BLaER1 (cell line): ENCODE results near the gene CAMK1.

Experiments used
- H3K27ac ChIP-seq: shearing (Covaris generic); formaldehyde crosslinking; 2 replicates; pipeline ENCODE4 v1.8.1; 2022
- H3K27me3 ChIP-seq: shearing (Covaris generic); formaldehyde crosslinking; 2 replicates; pipeline ENCODE4 v1.8.1; 2022
- H3K36me3 ChIP-seq: shearing (Covaris generic); formaldehyde crosslinking; 2 replicates; pipeline ENCODE4 v1.8.1; 2022
- H3K4me1 ChIP-seq: shearing (Covaris generic); formaldehyde crosslinking; 2 replicates; pipeline ENCODE4 v1.8.1; 2022
- H3K4me2 ChIP-seq: shearing (Covaris generic); formaldehyde crosslinking; 2 replicates; pipeline ENCODE4 v1.8.1; 2022
- H3K4me3 ChIP-seq: shearing (Covaris generic); formaldehyde crosslinking; 2 replicates; pipeline ENCODE4 v1.8.1; 2022
- H3K9ac ChIP-seq: shearing (Covaris generic); formaldehyde crosslinking; 2 replicates; pipeline ENCODE4 v1.8.1; 2022
- H3K9me3 ChIP-seq: shearing (Covaris generic); formaldehyde crosslinking; 2 replicates; pipeline ENCODE4 v1.8.1; 2022
- H4K20me1 ChIP-seq: shearing (Covaris generic); formaldehyde crosslinking; 2 replicates; pipeline ENCODE4 v1.8.1; 2022
- Cebpa-rat ChIP-seq: shearing (Covaris generic); IDR thresholded peaks from 2 replicates; pipeline ENCODE4 v1.8.1; 2022

CAMK1 gene

DNA sequence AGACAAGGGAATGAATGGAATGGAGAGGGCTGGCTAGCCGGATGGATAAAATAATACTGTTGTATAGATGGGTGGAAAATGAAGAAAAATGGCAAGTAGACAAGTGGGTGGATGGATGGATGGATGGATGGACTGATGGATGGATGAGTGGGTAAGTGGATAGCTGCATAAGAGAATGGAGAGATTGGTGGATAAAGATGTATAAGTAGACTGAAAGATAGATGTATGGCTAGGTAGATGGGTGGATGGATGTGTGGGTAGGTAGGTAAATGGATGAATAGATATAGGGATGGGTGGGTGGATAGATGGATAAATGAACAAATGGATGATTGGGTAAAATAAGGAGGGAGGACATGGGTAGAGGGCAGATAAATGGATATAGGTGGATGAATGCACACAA lies 52.2 kb downstream of the CAMK1 start:
- no peak overlapping the region for H3K9ac ChIP-seq
- no peaks in the 10 kb centered on the region for H4K20me1 ChIP-seq
- no peak overlapping the region for H3K27ac ChIP-seq
- H3K4me2 ChIP-seq = no peak overlapping the region
- no peaks in the 10 kb centered on the region for H3K27me3 ChIP-seq
- no peaks in the 10 kb centered on the region for H3K9me3 ChIP-seq
- peaks cover 31% of the 10 kb centered on the region for H3K4me1 ChIP-seq
- no peak for TF ChIP-seq Cebpa-rat
- H3K36me3 ChIP-seq = no peaks in the 10 kb centered on the region
- no peak overlapping the region for H3K4me3 ChIP-seq

GRCh38 chr3:9716801-9717555 lies 52.8 kb downstream of the CAMK1 start:
- H3K9ac ChIP-seq = no peak overlapping the region
- no peak overlapping the region for H3K4me3 ChIP-seq
- H3K9me3 ChIP-seq = no peaks in the 10 kb centered on the region
- peaks cover 28% of the 10 kb centered on the region for H3K4me1 ChIP-seq
- no peaks in the 10 kb centered on the region for H3K36me3 ChIP-seq
- no peaks in the 10 kb centered on the region for H4K20me1 ChIP-seq
- H3K27me3 ChIP-seq = no peaks in the 10 kb centered on the region
- H3K4me2 ChIP-seq = no peak overlapping the region
- no peak overlapping the region for H3K27ac ChIP-seq
- no peak for TF ChIP-seq Cebpa-rat

GRCh38 chr3:9715764-9716437 lies 53.8 kb downstream of the CAMK1 start:
- Histone ChIP-seq H3K9ac (no peak overlapping the region), H3K4me1 (peaks cover 17% of the 10 kb centered on the region), H3K27me3 (no peaks in the 10 kb centered on the region), H3K9me3 (no peaks in the 10 kb centered on the region), H3K36me3 (no peaks in the 10 kb centered on the region), H3K4me2 (no peak overlapping the region), H3K27ac (no peak overlapping the region), H3K4me3 (no peak overlapping the region), H4K20me1 (no peaks in the 10 kb centered on the region)
- TF ChIP-seq Cebpa-rat = no peak

DNA sequence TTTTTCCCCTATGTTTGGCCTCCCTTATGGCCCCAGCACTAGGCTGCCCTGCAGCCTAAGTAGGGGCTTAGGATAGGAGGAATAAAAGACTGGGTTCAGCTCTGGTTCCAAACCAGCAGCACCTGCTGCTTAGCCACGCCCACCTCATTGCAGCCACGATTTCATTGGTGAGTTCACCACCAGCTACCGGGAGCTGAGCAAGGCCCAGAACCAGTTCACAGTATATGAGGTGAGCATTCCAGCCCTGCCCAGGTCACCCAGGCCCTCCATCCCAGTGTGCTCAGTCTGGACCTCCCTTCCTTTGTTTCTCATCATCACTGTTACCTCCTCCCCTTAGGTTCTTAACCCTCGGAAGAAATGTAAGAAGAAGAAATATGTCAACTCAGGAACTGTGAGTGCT lies 54.6 kb downstream of the CAMK1 start:
- H3K27ac ChIP-seq = no peak overlapping the region

DNA sequence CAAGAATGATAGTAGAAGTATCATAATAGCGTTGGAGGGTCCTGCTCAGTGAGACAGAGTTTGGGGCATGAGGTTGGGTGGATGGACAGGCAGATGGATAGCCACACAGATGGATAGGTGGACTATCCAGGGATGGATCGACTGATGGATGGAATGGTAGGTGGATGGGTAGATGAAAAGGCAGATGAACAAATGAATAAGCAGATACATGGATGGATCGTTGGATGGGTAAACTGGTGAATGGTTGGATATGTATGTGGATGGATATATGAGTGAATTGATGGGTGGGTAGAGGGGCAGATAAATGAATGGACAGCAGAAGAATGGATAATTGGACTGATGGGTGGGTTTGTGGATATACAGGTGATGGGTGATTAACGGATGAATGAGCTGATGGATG lies 56.6 kb downstream of the CAMK1 start:
- no peaks in the 10 kb centered on the region for H4K20me1 ChIP-seq
- TF ChIP-seq Cebpa-rat = no peak
- H3K4me3 ChIP-seq = no peak overlapping the region
- H3K4me2 ChIP-seq = no peak overlapping the region
- no peak overlapping the region for H3K9ac ChIP-seq
- H3K9me3 ChIP-seq = no peaks in the 10 kb centered on the region
- H3K4me1 ChIP-seq = peaks cover 5% of the 10 kb centered on the region; the same call in 1 of the 2 replicates
- H3K27me3 ChIP-seq = no peaks in the 10 kb centered on the region
- no peaks in the 10 kb centered on the region for H3K36me3 ChIP-seq
- no peak overlapping the region for H3K27ac ChIP-seq

More for the DNA sequence above, 54.6 kb downstream of the CAMK1 start:
- Histone ChIP-seq H3K36me3 (no peaks in the 10 kb centered on the region), H4K20me1 (no peaks in the 10 kb centered on the region), H3K27me3 (no peaks in the 10 kb centered on the region), H3K4me3 (no peak overlapping the region), H3K4me2 (no peak overlapping the region), H3K9ac (no peak overlapping the region), H3K4me1 (peaks cover 9% of the 10 kb centered on the region), H3K9me3 (no peaks in the 10 kb centered on the region)
- no peak for TF ChIP-seq Cebpa-rat

- H3K27ac ChIP-seq = no peak overlapping the region
- H3K4me1 ChIP-seq = 0 out of 2 replicates have a peak, but pooled peaks cover 5% of the 10 kb centered on the region
- TF ChIP-seq Cebpa-rat = no peak
- H3K9me3 ChIP-seq = no peaks in the 10 kb centered on the region
- H3K4me2 ChIP-seq = no peak overlapping the region
- H3K9ac ChIP-seq = no peak overlapping the region
- H4K20me1 ChIP-seq = no peaks in the 10 kb centered on the region
- H3K36me3 ChIP-seq = no peaks in the 10 kb centered on the region
- no peaks in the 10 kb centered on the region for H3K27me3 ChIP-seq
- H3K4me3 ChIP-seq = no peak overlapping the region
Observed at GRCh38 chr3:9712415-9712814, 57.3 kb downstream of the CAMK1 start.

- Histone ChIP-seq H3K9me3 (no peaks in the 10 kb centered on the region), H4K20me1 (no peaks in the 10 kb centered on the region), H3K4me2 (no peak overlapping the region), H3K27ac (no peak overlapping the region), H3K9ac (no peak overlapping the region), H3K4me3 (no peak overlapping the region), H3K27me3 (no peaks in the 10 kb centered on the region), H3K36me3 (no peaks in the 10 kb centered on the region), H3K4me1 (0 out of 2 replicates have a peak, but pooled peaks cover 3% of the 10 kb centered on the region)
- TF ChIP-seq Cebpa-rat = no peak
Observed at GRCh38 chr3:9710174-9710739, 59.5 kb downstream of the CAMK1 start.
